Measurements from ENCODE around the gene PCGF3.
"Not testable (repeated sequence)": the region's sequence is repeated elsewhere in the genome, so short reads cannot be mapped to it uniquely, and the experiment has no call there.

Gene PCGF3

DNA sequence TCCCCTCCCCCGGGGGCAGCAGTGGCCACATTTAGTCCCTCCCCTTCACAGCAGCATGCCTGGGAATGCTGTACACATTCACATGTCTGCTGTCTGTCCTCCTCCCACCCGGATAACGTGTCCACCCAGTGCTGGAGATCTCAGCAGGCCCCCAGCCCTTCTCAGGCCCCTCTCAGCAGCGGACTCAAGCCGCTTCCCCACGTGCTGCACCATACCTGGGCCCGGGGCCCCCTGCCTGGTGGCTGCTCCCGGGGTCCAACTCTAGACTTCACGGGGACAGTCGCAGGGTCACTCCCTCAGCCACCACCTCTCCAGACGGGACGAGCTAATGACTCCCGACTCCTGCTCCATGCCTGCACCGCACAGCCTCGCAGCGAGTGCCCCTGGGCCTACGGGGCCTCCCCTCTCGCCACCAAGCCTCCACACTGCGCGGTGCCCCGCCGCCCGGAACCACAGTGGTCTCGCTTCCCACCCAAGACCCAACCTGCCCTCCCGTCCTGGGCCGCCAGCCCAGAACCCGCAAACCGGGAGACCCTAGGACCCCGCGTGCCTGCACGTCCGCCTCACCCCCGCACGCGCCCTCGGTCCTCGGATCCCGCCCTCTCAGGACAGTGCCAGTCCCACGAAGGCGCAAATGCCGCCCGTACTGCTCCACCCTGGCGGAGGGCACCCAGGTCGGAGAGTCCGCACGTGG is 1.3 kb upstream of the PCGF3 start:
- DNase-seq = no peak

GRCh38 chr4:704971-705277 is 708 bp upstream of the PCGF3 start:
- no peak for DNase-seq

DNA sequence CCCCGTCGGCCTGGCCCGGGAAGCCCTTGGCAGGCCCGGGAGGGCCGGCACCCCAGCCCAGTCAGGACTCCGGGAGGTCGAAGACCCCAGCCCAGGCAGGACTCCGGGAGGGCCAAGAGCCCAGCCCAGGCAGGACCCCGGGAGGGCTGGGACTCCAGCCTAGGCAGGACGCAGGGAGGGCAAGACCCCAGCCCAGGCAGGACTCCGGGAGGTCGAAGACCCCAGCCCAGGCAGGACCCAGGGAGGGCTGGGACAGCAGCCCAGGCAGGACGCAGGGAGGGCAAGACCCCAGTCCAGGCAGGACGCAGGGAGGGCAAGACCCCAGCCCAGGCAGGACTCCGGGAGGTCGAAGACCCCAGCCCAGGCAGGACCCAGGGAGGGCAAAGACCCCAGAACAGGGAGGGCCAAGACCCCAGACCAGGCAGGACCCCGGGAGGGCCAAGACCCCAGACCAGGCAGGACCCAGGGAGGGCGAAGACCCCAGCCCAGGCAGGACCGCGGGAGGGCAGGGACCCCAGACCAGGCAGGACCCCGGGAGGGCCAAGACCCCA is 526 bp downstream of the PCGF3 start:
- DNase-seq = not testable (repeated sequence)

DNA sequence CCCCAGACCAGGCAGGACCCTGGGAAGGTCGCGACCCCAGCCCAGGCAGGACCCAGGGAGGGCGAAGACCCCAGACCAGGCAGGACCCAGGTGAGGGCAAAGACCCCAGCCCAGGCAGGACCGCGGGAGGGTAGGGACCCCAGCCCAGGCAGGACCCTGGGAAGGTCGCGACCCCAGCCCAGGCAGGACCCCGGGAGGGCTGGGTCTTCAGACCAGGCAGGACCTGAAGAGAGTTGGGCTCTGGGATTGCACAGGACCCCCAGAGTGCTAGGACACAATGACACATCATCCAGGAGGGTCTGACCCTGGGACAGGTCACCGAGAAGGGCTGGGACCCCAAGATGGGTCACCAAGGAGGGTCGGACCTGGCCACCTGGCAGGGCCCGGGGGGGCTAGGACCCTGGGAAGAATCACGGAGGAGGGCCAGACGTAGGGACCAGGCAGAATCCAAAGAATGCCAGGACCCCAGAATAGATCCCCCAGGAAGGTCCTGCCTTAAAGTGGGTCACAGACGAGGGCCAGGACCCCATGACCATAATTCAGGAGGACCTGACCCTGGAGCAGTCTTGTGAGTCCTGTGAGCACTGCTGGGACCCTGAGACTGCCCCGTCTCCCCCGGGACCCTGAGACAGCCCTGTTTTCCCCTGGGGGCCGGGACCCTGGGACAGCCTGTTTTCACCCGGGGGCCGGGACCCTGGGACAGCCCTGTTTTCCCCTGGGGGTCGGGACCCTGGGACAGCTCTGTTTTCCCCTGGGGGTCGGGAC is 1.4 kb downstream of the PCGF3 start:
- no peak for DNase-seq

DNA sequence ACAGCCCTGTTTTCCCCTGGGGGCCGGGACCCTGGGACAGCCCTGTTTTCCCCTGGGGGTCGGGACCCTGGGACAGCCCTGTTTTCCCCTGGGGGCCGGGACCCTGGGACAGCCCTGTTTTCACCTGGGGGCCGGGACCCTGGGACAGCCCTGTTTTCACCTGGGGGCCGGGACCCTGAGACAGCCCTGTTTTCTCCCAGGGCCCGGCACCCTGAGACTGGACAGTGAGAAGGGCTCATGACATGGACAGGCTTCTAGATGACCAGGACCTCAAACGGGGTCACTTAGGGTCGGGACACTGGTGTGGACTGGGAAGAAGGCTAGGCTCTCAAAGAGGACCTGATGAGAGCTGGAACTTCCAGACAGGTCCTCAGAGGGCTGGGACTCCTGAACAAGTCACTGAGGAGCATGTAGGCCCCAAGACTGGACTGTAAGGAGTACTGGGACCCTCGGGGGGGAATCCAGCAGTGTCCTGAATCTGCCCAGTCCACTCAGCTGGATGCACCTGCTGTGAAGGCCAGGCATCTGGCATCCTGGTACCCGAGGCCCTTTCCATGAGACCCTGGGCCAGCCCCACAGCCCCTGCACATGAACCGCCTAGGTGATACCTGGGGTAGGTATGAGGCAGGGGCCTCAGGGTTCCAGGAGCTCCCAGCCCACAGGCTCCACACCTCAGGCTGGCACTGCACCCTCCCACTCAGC is 2.4 kb downstream of the PCGF3 start:
- no peak for DNase-seq

DNA sequence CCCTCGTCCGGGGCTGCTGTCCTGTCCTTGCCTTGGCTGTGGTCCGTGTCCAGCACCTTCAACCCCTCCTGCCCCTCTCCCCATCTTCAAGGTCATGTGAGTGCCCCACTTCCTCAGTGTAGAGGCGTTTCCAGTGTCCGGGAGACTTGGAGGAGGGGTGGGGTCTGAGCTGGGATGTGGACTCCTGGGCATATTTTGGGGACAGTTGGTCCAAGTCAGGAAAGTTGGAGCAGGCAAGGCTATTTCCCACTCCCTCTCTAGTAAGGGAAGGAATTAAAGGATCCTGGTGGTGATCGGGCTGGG is 3.0 kb downstream of the PCGF3 start:
- no peak for DNase-seq

- no peak for DNase-seq
These were observed 3.7 kb downstream of the PCGF3 start for GRCh38 chr4:709348-709747.

DNA sequence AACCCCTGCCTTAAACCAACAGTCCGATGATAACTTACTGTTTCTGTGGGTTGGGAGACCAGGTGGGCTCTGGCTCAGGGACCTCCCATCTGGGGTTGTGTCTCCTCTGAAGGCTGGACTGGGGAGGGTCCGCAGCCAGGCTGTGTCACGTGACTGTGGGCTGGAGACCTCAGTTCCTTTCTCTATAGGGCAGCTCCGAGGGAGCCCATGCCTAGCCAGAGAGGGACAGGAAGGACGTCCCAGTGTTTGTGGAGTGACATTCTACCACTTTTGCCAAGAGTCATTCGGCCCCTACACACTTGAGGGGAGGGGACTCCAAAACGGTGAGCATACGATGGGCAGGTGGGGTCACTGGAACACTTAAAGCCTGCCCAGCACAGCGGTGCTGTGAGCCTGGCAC is 4.5 kb downstream of the PCGF3 start:
- no peak for DNase-seq

DNA sequence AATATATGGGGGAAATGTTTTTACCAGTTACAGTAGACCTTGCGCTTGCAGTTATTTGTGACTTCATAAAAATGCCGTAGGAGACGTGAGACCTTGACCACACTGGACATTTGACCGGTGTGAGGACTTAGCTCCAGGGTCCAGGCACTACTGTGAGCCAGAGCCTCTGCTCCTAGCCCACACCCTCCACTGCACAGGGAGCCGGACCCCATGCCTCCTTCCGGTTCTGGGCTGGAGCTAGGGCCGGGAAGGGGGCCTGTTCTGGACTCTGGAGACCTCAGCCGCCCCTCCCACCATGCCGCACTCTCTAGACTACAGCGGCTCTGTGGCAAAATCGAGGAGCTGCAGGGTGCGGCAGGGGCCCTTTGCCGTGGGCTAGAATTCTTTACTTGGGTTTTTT is 5.3 kb downstream of the PCGF3 start:
- no peak for DNase-seq

DNA sequence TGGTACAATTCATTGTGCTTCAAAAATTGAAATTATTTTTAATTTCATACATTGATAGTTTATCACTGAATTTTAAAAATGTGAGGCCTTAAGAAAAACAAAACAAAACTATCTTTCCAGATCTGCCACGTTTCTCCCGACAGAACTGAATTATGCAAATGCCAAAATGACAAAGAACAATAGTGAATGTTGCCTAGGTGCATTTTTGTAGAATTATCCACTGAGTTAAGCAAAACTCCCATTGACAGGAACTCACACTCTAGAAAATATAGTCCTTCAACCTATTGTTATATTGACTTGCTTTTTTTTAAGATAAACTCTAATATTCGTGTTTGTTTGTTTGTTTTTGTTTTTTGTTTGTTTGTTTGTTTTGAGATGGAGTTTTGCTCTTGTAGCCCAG is 6.5 kb downstream of the PCGF3 start:
- DNase-seq = no peak

GRCh38 chr4:712916-713632 is 7.4 kb downstream of the PCGF3 start:
- DNase-seq = no peak

- DNase-seq = no peak
These were observed 8.5 kb downstream of the PCGF3 start for GRCh38 chr4:714087-714486.

- no peak for DNase-seq
These were observed 12.1 kb downstream of the PCGF3 start for GRCh38 chr4:717601-718320.

DNA sequence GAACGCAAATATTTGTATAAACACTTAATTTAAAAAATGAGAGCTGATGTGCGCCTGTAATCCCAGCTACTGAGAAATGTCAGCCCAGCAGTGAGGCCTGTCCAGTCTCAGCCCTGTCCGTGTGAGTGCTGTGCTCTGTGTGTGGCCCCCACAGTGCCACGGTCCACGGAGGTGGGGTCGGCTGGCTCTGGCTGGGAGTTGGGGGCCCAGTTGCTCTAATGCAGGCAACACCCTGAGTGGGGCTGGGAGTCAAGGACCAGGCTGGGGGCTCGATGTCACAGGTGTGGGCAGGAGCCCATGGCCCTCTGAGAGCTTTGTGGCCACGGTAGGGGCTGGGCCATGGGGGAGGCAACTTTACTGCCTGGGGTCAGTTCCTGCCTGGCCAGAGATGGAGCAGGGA is 12.8 kb downstream of the PCGF3 start:
- no peak for DNase-seq

GRCh38 chr4:720111-720860 is 14.7 kb downstream of the PCGF3 start:
- no peak for DNase-seq

- no peak for DNase-seq
These were observed 15.9 kb downstream of the PCGF3 start for GRCh38 chr4:721261-722168.

DNA sequence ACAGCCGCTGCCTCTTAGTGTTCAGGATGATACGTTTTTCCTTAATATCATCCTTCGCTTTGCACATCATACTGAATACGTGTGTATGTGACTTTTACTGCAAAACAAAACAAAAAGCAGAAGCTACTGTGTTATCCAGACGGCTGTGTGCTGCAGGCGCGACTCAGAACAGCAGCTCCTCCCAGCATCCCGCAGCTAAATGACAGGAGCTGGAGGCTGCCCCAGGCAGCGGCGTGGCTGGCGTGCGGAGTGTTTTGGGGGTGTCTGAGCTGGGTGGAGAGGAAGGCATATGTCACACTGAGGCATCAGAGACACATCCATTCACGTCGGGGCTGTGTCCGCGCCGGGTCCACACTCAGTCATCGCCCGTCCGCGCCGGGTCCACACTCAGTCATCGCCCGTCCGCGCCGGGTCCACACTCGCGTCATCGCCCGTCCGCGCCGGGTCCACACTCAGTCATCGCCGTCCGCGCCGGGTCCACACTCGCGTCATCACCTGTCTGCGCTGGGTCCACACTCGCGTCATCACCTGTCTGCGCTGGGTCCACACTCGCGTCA is 16.6 kb downstream of the PCGF3 start:
- DNase-seq = no peak

- no peak for DNase-seq
These were observed 17.3 kb downstream of the PCGF3 start for GRCh38 chr4:722851-723360.

DNA sequence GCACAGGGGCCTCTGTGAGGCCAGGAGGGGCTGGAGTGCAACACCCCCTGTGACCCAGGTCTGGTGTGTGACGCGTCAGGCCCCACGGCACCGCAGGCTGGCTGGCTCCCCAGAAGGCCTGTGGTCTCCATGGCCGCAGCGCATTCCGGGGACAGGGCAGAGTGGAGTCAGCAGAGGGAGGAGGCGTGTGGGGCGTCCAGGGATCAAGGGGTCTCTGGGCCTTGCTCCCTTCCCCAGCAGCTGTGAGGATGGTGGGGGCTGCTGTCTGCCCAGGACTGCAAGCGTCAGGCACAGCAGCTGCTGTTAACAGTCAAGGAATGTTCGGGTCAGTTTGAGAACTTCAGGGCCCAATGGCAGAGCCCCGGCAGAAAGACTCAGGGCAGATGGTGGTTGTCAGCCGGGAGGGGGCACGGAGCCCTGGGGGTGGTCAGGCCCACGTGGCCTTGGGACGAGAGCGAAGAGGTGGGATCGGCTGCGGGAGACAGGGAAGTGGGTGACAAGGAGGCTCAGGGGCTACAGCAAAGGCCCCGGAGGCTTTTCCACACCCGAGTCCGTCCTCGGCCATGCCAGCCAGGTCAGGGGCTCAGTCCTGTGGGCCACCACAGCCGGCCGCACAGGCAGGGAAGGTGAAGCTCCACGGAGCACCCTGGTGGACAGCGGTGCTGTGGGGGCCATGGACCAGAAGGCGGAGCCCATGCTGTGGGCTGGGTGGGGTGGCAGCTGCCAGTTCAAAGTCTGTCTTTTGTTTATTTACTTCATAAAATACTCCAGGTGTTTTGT is 18.3 kb downstream of the PCGF3 start:
- no peak for DNase-seq
